Glutamatergic neuron (in vitro differentiated cells): ENCODE data around the gene NDFIP2. TPM values are rescaled to one million over a fixed set of nuclear protein-coding genes. Genes with fewer than 3 reads are reported as not detected.

Experiments used
- DNase-seq: peaks from one replicate; pipeline ENCODE4 v3.0.0; 2022
- H3K27ac Mint-ChIP-seq: one replicate; pipeline ENCODE4 v1.8.0; 2020; ENCODE audit warnings: mild to moderate bottlenecking, mixed read lengths, inconsistent platforms; ENCODE audit not compliant: unreplicated experiment
- H3K27me3 Mint-ChIP-seq: one replicate; pipeline ENCODE4 v1.8.0; 2020; ENCODE audit warnings: mild to moderate bottlenecking, moderate library complexity, mixed read lengths, inconsistent platforms; ENCODE audit not compliant: unreplicated experiment
- H3K36me3 Mint-ChIP-seq: one replicate; pipeline ENCODE4 v1.8.0; 2020; ENCODE audit warnings: mild to moderate bottlenecking, mixed read lengths, inconsistent platforms; ENCODE audit not compliant: unreplicated experiment
- H3K4me1 Mint-ChIP-seq: one replicate; pipeline ENCODE4 v1.8.0; 2020; ENCODE audit warnings: mild to moderate bottlenecking, low read depth, mixed read lengths, inconsistent platforms; ENCODE audit not compliant: unreplicated experiment
- H3K4me3 Mint-ChIP-seq: one replicate; pipeline ENCODE4 v1.8.0; 2020; ENCODE audit warnings: mild to moderate bottlenecking, mixed read lengths, inconsistent platforms; ENCODE audit not compliant: unreplicated experiment
- H3K9me3 Mint-ChIP-seq: one replicate; pipeline ENCODE4 v1.8.0; 2020; ENCODE audit warnings: mild to moderate bottlenecking, moderate library complexity, mixed read lengths, inconsistent platforms; ENCODE audit not compliant: unreplicated experiment
- CTCF ChIP-seq: fragments of 200-600 bp; sonication (generic); IDR thresholded peaks from one replicate; pipeline ENCODE4 v1.5.0; 2021; ENCODE audit not compliant: partially characterized antibody, unreplicated experiment
- total RNA-seq: library from RNA; stranded (reverse); fragmentation: NEBNext Ultra II Directional; extraction: Animal tissue kit (Norgen Biotek cat#: 25700); gene quantifications from one replicate; pipeline ENCODE4 v1.2.1, GENCODE V29; 2021; ENCODE audit not compliant: unreplicated experiment

Gene NDFIP2
- total RNA-seq, 1 donor from 2014 or later: 35.6 TPM

DNA sequence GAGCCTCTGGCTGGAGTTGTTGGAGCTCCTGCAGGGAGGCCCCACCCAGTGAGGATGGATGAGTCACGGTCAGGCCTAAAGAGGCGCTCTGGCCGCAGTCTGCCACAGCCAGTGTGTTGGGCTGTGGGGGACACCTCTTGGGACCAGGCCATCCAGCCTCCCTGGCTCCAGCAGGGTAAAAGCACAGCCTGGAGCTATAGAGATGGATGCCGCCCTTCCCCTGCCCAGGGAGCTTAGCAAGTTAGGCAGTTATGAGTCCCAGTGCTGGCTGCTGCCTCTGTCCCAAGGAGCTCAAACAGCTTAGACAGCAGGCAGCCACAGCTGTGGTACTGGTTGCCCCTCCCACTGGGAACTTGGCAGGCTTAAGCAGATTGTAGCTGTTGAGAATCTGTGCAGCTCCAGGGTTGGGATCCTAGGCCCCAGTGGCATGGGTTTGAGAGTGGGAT is 100.9 kb downstream of the NDFIP2 start:
- Mint-ChIP-seq H3K9me3 (peaks cover 2% of the 10 kb centered on the region), H3K4me3 (no peak overlapping the region), H3K36me3 (peaks cover 3% of the 10 kb centered on the region), H3K27me3 (peaks cover 3% of the 10 kb centered on the region), H3K4me1 (peaks cover 1% of the 10 kb centered on the region), H3K27ac (peak overlapping the region; percentile 77)
- DNase-seq: peak; percentile 57
- TF ChIP-seq CTCF: no peak

- Mint-ChIP-seq H3K4me1 (peaks cover 1% of the 10 kb centered on the region), H3K27me3 (peaks cover 3% of the 10 kb centered on the region), H3K27ac (no peak overlapping the region), H3K36me3 (peaks cover 3% of the 10 kb centered on the region), H3K4me3 (no peak overlapping the region), H3K9me3 (peaks cover 2% of the 10 kb centered on the region)
- no peak for DNase-seq
- no peak for TF ChIP-seq CTCF
These were observed 101.9 kb downstream of the NDFIP2 start for GRCh38 chr13:79582896-79583295.

- peaks cover 3% of the 10 kb centered on the region for H3K27me3 Mint-ChIP-seq
- peaks cover 3% of the 10 kb centered on the region for H3K36me3 Mint-ChIP-seq
- no peak for DNase-seq
- no peak overlapping the region for H3K4me3 Mint-ChIP-seq
- H3K9me3 Mint-ChIP-seq: peaks cover 2% of the 10 kb centered on the region
- peaks cover 1% of the 10 kb centered on the region for H3K4me1 Mint-ChIP-seq
- H3K27ac Mint-ChIP-seq: no peak overlapping the region
- TF ChIP-seq CTCF: no peak
These were observed 104.1 kb downstream of the NDFIP2 start for GRCh38 chr13:79585033-79585432.

DNA sequence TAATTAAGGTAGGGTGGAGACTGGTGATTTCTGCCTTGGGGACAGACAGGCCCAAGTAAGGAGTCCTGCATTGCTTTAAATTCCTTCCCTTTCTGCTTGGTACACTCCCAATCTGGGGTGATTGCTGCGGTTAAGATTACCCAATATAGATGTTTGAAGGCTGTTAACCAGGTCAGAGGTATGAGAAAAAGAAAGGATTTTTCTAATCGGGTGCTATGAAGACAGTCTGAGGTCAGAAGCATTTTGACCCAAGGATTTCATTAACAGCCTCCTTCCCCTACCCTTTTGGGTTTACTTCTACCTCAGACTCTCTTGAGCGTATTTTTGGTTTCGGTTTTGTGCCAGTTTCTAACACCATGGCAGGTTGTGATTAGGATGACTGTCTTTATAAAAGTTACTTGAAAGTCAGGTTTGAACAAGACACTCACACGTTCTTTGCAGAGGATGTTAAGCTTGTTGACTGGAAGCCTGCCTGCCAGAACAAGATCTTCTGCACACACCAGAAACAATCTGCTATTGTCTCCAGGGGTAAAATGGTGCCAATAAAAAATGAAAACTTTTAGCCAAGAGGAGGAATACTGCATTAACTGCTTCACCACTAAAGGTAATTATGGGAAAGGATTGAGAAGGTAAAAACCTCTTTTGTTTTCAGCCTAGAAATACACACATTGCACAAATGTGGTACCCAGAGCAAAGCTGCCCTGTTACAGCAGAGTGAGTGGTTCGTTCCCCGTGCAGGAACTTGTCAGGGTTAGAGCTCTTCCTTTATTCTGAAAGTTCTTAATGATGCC is 108.8 kb downstream of the NDFIP2 start:
- peaks cover 3% of the 10 kb centered on the region for H3K36me3 Mint-ChIP-seq

More for the DNA sequence above, 108.8 kb downstream of the NDFIP2 start:
- Mint-ChIP-seq H3K4me3 (no peak overlapping the region), H3K9me3 (peaks cover 2% of the 10 kb centered on the region), H3K27ac (no peak overlapping the region), H3K4me1 (peaks cover 9% of the 10 kb centered on the region), H3K27me3 (peaks cover 3% of the 10 kb centered on the region)
- DNase-seq: no peak
- no peak for TF ChIP-seq CTCF
